IPS DF 6.9 (cell line): Measurements from ENCODE around the gene METTL16.

Experiments
- DNase-seq: peaks from one replicate; pipeline ENCODE4 v3.0.0-alpha.2; 2013; ENCODE audit warnings: low read depth, low spot score
- H3K27ac ChIP-seq: one replicate; pipeline ENCODE4 v1.5.1; 2013; ENCODE audit warnings: low read length, control low read depth
- H3K27me3 ChIP-seq: 2 replicates; pipeline ENCODE4 v1.6.1; 2013; ENCODE audit warnings: mild to moderate bottlenecking, low read length; ENCODE audit not compliant: control insufficient read depth, insufficient read depth
- H3K36me3 ChIP-seq: 2 replicates; pipeline ENCODE4 v1.6.1; 2013; ENCODE audit warnings: low read length; ENCODE audit not compliant: control insufficient read depth, insufficient read depth
- H3K4me1 ChIP-seq: 2 replicates; pipeline ENCODE4 v1.6.1; 2013; ENCODE audit warnings: low read length; ENCODE audit not compliant: control insufficient read depth, insufficient read depth
- H3K4me3 ChIP-seq: 2 replicates; pipeline ENCODE4 v1.5.1; 2013; ENCODE audit warnings: mild to moderate bottlenecking, low read length
- H3K9me3 ChIP-seq: 2 replicates; pipeline ENCODE4 v1.6.1; 2013; ENCODE audit warnings: low read length, inconsistent platforms; ENCODE audit not compliant: control insufficient read depth, insufficient read depth
- WGBS: extraction: QIAGEN DNeasy Blood & Tissue Kit; methylation state at CpG from one replicate; pipeline ENCODE4 v1.1.7; 2013; ENCODE audit warnings: mixed read lengths, missing lambda C conversion rate; ENCODE audit not compliant: insufficient read length, insufficient coverage; 5-methylcytosine and 5-hydroxymethylcytosine counted together

METTL16 gene

GRCh38 chr17:2438823-2439222 lies 72.9 kb downstream of the METTL16 start:
- no peak for DNase-seq
- no peaks in the 10 kb centered on the region for H3K27me3 ChIP-seq
- no CpG with 5 or more reads among the region's 6 CpGs for WGBS
- H3K27ac ChIP-seq = no peak overlapping the region
- H3K36me3 ChIP-seq = peaks cover 6% of the 10 kb centered on the region; the same call in 1 of the 2 replicates
- H3K4me1 ChIP-seq = peaks cover 8% of the 10 kb centered on the region
- H3K9me3 ChIP-seq = no peaks in the 10 kb centered on the region
- H3K4me3 ChIP-seq = no peak overlapping the region

- peaks cover 8% of the 10 kb centered on the region for H3K4me1 ChIP-seq
- no peaks in the 10 kb centered on the region for H3K27me3 ChIP-seq
- H3K9me3 ChIP-seq = no peaks in the 10 kb centered on the region
- H3K4me3 ChIP-seq = no peak overlapping the region
- H3K36me3 ChIP-seq = peaks cover 6% of the 10 kb centered on the region; the same call in 1 of the 2 replicates
- no CpG with 5 or more reads among the region's 5 CpGs for WGBS
- H3K27ac ChIP-seq = no peak overlapping the region
- DNase-seq = no peak
Observed at GRCh38 chr17:2436316-2436905, 75.3 kb downstream of the METTL16 start.

- Histone ChIP-seq H3K27ac (no peak overlapping the region), H3K36me3 (peaks cover 6% of the 10 kb centered on the region; the same call in 1 of the 2 replicates), H3K4me3 (no peak overlapping the region), H3K9me3 (no peaks in the 10 kb centered on the region), H3K4me1 (peaks cover 8% of the 10 kb centered on the region), H3K27me3 (no peaks in the 10 kb centered on the region)
- DNase-seq = no peak
- WGBS = no CpG with 5 or more reads among the region's 9 CpGs
Observed at GRCh38 chr17:2435862-2436261, 75.8 kb downstream of the METTL16 start.

GRCh38 chr17:2435181-2435741 lies 76.4 kb downstream of the METTL16 start:
- H3K27ac ChIP-seq = no peak overlapping the region
- no peak for DNase-seq
- no CpG with 5 or more reads among the region's 9 CpGs for WGBS
- H3K4me1 ChIP-seq = peaks cover 8% of the 10 kb centered on the region
- H3K9me3 ChIP-seq = no peaks in the 10 kb centered on the region
- peaks cover 6% of the 10 kb centered on the region; the same call in 1 of the 2 replicates for H3K36me3 ChIP-seq
- H3K27me3 ChIP-seq = no peaks in the 10 kb centered on the region
- no peak overlapping the region for H3K4me3 ChIP-seq

GRCh38 chr17:2433696-2434095 lies 78.0 kb downstream of the METTL16 start:
- no CpG with 5 or more reads among the region's 11 CpGs for WGBS
- no peak for DNase-seq
- H3K27me3 ChIP-seq = no peaks in the 10 kb centered on the region
- no peak overlapping the region for H3K4me3 ChIP-seq
- peaks cover 8% of the 10 kb centered on the region for H3K4me1 ChIP-seq
- peaks cover 6% of the 10 kb centered on the region; the same call in 1 of the 2 replicates for H3K36me3 ChIP-seq
- no peak overlapping the region for H3K27ac ChIP-seq
- no peaks in the 10 kb centered on the region for H3K9me3 ChIP-seq

GRCh38 chr17:2427910-2428309 lies 83.8 kb downstream of the METTL16 start:
- Histone ChIP-seq H3K4me1 (no peaks in the 10 kb centered on the region), H3K27ac (no peak overlapping the region), H3K36me3 (no peaks in the 10 kb centered on the region), H3K4me3 (no peak overlapping the region), H3K27me3 (no peaks in the 10 kb centered on the region), H3K9me3 (no peaks in the 10 kb centered on the region)
- no CpG with 5 or more reads among the region's 1 CpG for WGBS
- DNase-seq = no peak

- Histone ChIP-seq H3K4me3 (no peak overlapping the region), H3K36me3 (no peaks in the 10 kb centered on the region), H3K4me1 (no peaks in the 10 kb centered on the region), H3K27me3 (no peaks in the 10 kb centered on the region), H3K9me3 (no peaks in the 10 kb centered on the region), H3K27ac (no peak overlapping the region)
- no CpG with 5 or more reads among the region's 2 CpGs for WGBS
- DNase-seq = no peak
Observed at GRCh38 chr17:2427215-2427614, 84.5 kb downstream of the METTL16 start.

- no peak overlapping the region for H3K4me3 ChIP-seq
- H3K27ac ChIP-seq = no peak overlapping the region
- no peaks in the 10 kb centered on the region for H3K27me3 ChIP-seq
- no CpG with 5 or more reads among the region's 6 CpGs for WGBS
- no peaks in the 10 kb centered on the region for H3K4me1 ChIP-seq
- H3K36me3 ChIP-seq = peaks cover 6% of the 10 kb centered on the region; the same call in 1 of the 2 replicates
- H3K9me3 ChIP-seq = no peaks in the 10 kb centered on the region
- DNase-seq = no peak
Observed at GRCh38 chr17:2423271-2423670, 88.4 kb downstream of the METTL16 start.

GRCh38 chr17:2421315-2422147 lies 90.2 kb downstream of the METTL16 start:
- Histone ChIP-seq H3K9me3 (no peaks in the 10 kb centered on the region), H3K27ac (no peak overlapping the region), H3K4me3 (no peak overlapping the region), H3K36me3 (peaks cover 6% of the 10 kb centered on the region; the same call in 1 of the 2 replicates), H3K4me1 (no peaks in the 10 kb centered on the region), H3K27me3 (no peaks in the 10 kb centered on the region)
- no peak for DNase-seq
- WGBS = no CpG with 5 or more reads among the region's 27 CpGs

- Histone ChIP-seq H3K4me1 (no peaks in the 10 kb centered on the region), H3K27me3 (no peaks in the 10 kb centered on the region), H3K36me3 (peaks cover 6% of the 10 kb centered on the region; the same call in 1 of the 2 replicates), H3K4me3 (no peak overlapping the region), H3K9me3 (no peaks in the 10 kb centered on the region), H3K27ac (no peak overlapping the region)
- WGBS = no CpG with 5 or more reads among the region's 12 CpGs
- no peak for DNase-seq
Observed at GRCh38 chr17:2420176-2420575, 91.5 kb downstream of the METTL16 start.
